ENCODE data around the gene KMT2C.

The KMT2C gene

DNA sequence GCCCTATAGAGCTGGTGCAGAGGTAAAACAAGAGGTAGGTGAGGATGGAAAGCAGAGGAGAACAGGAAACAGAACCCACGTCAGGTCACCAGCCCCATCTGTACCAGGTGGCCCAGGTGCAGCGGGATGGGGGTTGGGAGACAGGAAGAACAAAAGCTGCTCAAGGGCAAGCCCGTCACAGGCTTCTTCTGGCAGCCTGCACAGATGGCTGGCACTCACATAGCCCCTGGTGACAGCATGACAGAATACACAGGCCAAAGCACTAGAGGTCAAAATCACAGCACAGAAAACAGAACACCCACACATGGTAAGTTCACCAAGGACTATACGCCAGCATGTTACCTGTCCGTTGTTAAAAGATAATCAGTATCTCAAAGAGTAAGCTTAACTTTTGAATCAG is 283.5 kb downstream of the KMT2C start:
- TF ChIP-seq SPI1 (IDR thresholded peaks at IDR 0.05; ENCODE audit: low read depth, low read length), result no peak
- no peak for TF ChIP-seq POU2F2 (IDR thresholded peaks at IDR 0.05; ENCODE audit: low read depth, low read length)
- TF ChIP-seq POLR2A (IDR thresholded peaks at IDR 0.05; ENCODE audit: low read depth, low read length), result no peak
- no peak for TF ChIP-seq TAF1 (IDR thresholded peaks at IDR 0.05; ENCODE audit: low read depth, low read length)
- FAIRE-seq, result no peak

DNA sequence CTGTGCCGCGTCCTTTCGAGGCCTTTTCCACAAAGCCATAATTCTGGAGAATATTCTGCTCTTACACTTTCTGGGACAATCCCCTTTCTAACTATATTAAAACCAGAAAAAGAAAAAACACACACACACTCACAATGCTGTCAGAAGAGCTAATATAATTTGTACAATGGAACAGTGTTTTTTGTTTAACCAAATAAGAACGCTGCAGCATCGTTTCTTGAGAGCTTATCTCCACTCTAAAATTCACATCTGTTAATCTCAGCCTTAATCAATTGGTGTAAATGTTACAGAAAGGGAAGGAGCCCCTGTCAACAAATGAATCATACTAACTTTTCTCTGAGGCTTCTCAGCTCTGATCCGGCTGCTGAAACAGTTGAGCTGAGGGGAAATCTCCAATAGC is 286.4 kb downstream of the KMT2C start:
- FAIRE-seq, result no peak
- no peak for TF ChIP-seq POLR2AphosphoS5 (IDR thresholded peaks at IDR 0.05; ENCODE audit: low read depth, low read length)
- TF ChIP-seq TAF1 (IDR thresholded peaks at IDR 0.05; ENCODE audit: low read depth, low read length), result no peak
- no peak for TF ChIP-seq POLR2A (IDR thresholded peaks at IDR 0.05; ENCODE audit: low read depth, low read length)
- TF ChIP-seq SPI1 (IDR thresholded peaks at IDR 0.05; ENCODE audit: low read depth, low read length), result no peak
- no peak for TF ChIP-seq POU2F2 (IDR thresholded peaks at IDR 0.05; ENCODE audit: low read depth, low read length)
- no peak for TF ChIP-seq PAX5 (IDR thresholded peaks at IDR 0.05; ENCODE audit: insufficient read depth, low read length, severe bottlenecking)
- DNase-seq (ENCODE audit: insufficient read length, low spot score), result no peak

More for the DNA sequence above, 283.5 kb downstream of the KMT2C start:
- no peak for DNase-seq (ENCODE audit: insufficient read length, low spot score)

DNA sequence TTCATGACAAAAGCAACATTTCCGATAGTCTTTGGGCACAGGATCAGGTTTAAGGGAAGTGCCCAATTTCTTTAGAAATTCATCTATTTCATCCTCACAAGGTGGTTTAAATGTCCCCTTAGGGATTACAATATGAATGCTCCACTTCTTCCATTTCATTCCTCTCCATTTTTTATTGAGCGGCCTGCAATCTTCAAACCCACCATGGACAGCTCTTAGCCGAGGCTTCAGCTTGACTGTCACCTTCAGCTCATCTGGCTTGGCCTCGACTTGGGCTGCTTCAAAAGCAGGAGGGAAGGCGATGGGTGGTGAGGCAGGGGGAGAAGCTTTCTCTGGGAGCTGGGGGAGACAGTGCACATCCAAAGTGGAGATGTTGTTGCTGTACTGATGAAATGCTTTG is 287.1 kb downstream of the KMT2C start:
- no peak for TF ChIP-seq POU2F2 (IDR thresholded peaks at IDR 0.05; ENCODE audit: low read depth, low read length)
- no peak for TF ChIP-seq SPI1 (IDR thresholded peaks at IDR 0.05; ENCODE audit: low read depth, low read length)
- TF ChIP-seq TAF1 (IDR thresholded peaks at IDR 0.05; ENCODE audit: low read depth, low read length), result no peak
- no peak for TF ChIP-seq POLR2A (IDR thresholded peaks at IDR 0.05; ENCODE audit: low read depth, low read length)
- no peak for FAIRE-seq
- DNase-seq (ENCODE audit: insufficient read length, low spot score), result no peak

DNA sequence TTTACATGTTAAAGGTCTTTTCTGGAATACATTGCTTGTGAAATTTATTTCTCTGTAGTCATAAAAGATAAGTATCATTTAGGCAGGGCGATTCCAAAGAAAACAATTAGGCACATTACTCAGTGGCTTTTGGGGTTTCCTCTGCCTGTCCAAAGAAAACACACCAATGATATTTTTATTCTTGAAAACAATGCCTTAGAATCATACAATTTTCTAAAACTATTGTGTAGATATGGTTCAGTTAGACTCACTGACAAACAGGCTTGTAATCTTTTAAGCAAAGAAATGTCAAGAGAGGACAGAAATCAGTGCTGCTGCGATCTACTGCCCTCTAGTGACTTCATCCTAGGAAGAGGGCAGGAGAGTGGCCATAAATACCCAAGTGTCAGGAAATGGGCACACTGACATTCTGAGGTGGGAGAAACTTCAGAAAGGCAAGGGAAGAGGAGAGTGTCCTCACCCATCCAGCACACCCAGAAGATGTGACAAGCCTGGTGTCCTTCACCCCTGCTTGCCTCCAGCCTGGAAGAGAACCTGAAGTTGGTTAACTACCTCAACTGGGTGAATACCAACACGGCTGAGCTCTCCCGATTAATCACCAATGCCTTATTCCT is 289.8 kb downstream of the KMT2C start:
- FAIRE-seq, result peak; percentile 76
- DNase-seq (ENCODE audit: insufficient read length, low spot score), result no peak
- TF ChIP-seq POU2F2 (IDR thresholded peaks at IDR 0.05; ENCODE audit: low read depth, low read length) (no peak), POLR2AphosphoS5 (IDR thresholded peaks at IDR 0.05; ENCODE audit: low read depth, low read length) (no peak), TAF1 (IDR thresholded peaks at IDR 0.05; ENCODE audit: low read depth, low read length) (no peak), POLR2A (IDR thresholded peaks at IDR 0.05; ENCODE audit: low read depth, low read length) (no peak), SPI1 (IDR thresholded peaks at IDR 0.05; ENCODE audit: low read depth, low read length) (no peak), PAX5 (IDR thresholded peaks at IDR 0.05; ENCODE audit: insufficient read depth, low read length, severe bottlenecking) (no peak)

DNA sequence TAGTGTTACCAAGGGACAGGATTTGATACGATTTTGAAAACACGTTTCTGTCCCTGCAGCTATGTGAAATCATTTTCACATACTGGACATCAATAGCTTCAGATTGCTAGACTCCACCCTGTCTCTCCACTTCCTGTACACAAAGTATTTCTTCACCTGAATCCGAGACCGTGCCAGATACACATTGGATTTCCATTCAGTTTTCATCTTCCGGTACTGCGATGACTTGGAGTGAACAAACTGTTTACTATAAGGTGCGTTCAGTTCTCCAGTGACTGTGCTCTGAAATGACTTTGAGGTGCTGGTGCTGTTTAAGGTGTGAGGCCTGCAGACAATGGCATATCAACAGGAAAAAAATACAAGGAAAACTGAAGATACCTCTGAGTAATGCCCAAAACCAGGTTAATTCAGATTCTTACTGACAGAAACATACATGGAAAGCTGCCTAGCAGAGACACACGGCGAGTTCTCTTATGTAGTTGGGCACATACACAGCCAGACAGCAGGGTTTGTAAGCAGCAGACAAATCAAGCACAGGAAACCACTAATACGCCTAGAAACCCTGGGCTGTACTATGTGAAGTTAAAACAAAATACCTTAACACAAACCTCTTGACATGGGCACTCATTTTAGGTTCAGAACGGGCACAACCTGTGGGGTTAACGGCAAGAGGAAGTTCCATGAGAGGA is 291.1 kb downstream of the KMT2C start:
- FAIRE-seq, result no peak
- TF ChIP-seq SPI1 (IDR thresholded peaks at IDR 0.05; ENCODE audit: low read depth, low read length) (no peak), TAF1 (IDR thresholded peaks at IDR 0.05; ENCODE audit: low read depth, low read length) (no peak), POLR2AphosphoS5 (IDR thresholded peaks at IDR 0.05; ENCODE audit: low read depth, low read length) (no peak), POU2F2 (IDR thresholded peaks at IDR 0.05; ENCODE audit: low read depth, low read length) (no peak), PAX5 (IDR thresholded peaks at IDR 0.05; ENCODE audit: insufficient read depth, low read length, severe bottlenecking) (no peak), POLR2A (IDR thresholded peaks at IDR 0.05; ENCODE audit: low read depth, low read length) (no peak)
- no peak for DNase-seq (ENCODE audit: insufficient read length, low spot score)

DNA sequence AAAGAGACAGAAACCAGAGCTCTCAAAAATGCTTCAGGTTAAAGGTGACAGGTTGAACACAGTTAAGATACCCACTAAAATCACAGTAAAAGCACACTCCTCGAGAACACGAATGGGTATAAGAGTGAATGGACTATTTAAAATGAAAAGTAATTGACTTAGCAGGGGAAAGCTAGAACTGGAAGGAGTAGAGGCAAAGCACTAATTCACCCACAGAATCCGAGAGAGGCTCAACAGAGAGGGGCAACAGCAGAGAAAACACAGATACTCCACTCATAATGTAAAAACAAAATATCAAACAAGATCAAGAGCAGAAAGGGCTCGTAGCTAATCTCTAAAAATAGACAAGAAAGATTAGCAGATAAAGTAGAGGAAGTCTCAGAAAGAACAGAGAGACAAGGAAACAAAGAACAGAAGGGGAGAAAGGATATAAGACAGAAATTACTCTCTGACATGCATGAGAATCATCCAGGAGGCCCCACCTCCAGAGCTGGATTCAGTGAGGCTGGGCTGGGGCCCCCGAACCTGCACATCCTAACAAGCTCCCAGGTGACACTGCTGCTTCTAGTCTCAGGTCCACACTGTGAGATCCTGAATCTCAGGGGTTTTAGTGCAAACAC is 292.7 kb downstream of the KMT2C start:
- DNase-seq (ENCODE audit: insufficient read length, low spot score), result no peak
- FAIRE-seq, result no peak
- TF ChIP-seq POU2F2 (IDR thresholded peaks at IDR 0.05; ENCODE audit: low read depth, low read length) (no peak), TAF1 (IDR thresholded peaks at IDR 0.05; ENCODE audit: low read depth, low read length) (no peak), POLR2A (IDR thresholded peaks at IDR 0.05; ENCODE audit: low read depth, low read length) (no peak), SPI1 (IDR thresholded peaks at IDR 0.05; ENCODE audit: low read depth, low read length) (no peak), POLR2AphosphoS5 (IDR thresholded peaks at IDR 0.05; ENCODE audit: low read depth, low read length) (no peak), PAX5 (IDR thresholded peaks at IDR 0.05; ENCODE audit: insufficient read depth, low read length, severe bottlenecking) (no peak)

DNA sequence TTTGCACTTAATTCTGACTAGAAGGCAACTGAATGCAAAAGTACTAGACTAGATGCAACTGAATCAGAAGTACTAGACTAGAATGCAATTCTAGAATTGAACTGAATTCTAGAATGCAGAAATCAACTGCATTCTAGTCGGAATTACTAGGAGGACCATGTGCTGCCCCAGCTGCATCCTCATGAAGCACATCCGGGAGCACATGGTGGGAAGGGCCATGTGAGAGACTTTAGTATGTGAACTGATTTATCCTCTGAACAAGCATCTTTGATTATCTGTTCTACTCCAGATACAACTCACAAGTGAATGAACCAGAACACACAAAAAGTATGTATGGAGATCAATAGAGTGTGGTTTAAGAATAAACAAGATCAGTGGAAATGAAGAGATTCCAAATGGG is 295.2 kb downstream of the KMT2C start:
- no peak for FAIRE-seq
- TF ChIP-seq POU2F2 (IDR thresholded peaks at IDR 0.05; ENCODE audit: low read depth, low read length) (no peak), SPI1 (IDR thresholded peaks at IDR 0.05; ENCODE audit: low read depth, low read length) (no peak), TAF1 (IDR thresholded peaks at IDR 0.05; ENCODE audit: low read depth, low read length) (no peak), PAX5 (IDR thresholded peaks at IDR 0.05; ENCODE audit: insufficient read depth, low read length, severe bottlenecking) (no peak)
- DNase-seq (ENCODE audit: insufficient read length, low spot score), result no peak

DNA sequence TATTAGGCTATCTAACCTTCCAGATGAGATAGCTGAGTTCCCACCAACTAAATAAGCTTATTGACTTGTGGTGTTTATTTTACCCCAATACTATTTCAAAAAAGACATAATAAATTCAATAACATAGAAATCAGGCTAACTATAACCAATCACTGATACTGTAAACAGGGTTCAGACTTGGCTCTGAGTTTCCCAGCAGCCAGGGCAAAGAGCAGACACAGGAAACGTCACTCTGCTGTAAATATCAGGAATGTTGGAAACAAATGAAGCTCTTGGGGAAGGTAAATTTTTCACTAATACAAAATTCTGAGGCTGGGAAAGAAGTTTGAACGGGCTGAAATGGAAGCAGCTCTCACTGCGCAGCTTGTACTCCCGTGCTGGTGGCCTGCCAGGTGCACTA is 295.7 kb downstream of the KMT2C start:
- no peak for DNase-seq (ENCODE audit: insufficient read length, low spot score)
- FAIRE-seq, result no peak
- no peak for TF ChIP-seq TAF1 (IDR thresholded peaks at IDR 0.05; ENCODE audit: low read depth, low read length)
- no peak for TF ChIP-seq POLR2AphosphoS5 (IDR thresholded peaks at IDR 0.05; ENCODE audit: low read depth, low read length)
- no peak for TF ChIP-seq POU2F2 (IDR thresholded peaks at IDR 0.05; ENCODE audit: low read depth, low read length)

DNA sequence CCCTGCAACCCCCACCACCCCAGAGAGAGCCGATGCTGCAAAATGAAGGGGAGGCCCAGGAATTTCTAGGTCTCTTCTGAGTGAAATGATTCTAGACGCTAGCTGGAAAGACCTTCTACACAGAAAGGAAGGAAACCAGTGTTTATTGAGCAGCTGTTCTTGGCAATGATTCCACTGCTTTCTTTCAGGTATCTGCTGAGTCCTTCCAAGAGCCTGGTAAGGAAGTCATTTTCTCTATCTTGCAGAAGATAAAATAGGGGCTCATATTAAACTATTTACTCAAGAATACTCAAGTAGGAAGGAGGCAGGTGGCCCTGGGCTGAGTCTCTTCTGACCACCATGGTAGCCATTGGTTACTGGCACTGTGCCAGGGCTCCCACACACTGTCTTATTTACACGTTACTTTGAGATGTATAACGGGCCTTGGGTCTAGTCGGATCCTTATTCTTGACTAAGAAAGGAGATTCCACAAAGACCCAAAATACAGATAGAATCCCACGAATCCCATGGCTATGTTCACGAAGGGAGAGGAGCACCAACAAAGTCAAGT is 298.3 kb downstream of the KMT2C start:
- TF ChIP-seq POU2F2 (IDR thresholded peaks at IDR 0.05; ENCODE audit: low read depth, low read length) (no peak), TAF1 (IDR thresholded peaks at IDR 0.05; ENCODE audit: low read depth, low read length) (no peak), POLR2AphosphoS5 (IDR thresholded peaks at IDR 0.05; ENCODE audit: low read depth, low read length) (no peak), POLR2A (IDR thresholded peaks at IDR 0.05; ENCODE audit: low read depth, low read length) (no peak)
- FAIRE-seq, result no peak
- DNase-seq (ENCODE audit: insufficient read length, low spot score), result no peak

DNA sequence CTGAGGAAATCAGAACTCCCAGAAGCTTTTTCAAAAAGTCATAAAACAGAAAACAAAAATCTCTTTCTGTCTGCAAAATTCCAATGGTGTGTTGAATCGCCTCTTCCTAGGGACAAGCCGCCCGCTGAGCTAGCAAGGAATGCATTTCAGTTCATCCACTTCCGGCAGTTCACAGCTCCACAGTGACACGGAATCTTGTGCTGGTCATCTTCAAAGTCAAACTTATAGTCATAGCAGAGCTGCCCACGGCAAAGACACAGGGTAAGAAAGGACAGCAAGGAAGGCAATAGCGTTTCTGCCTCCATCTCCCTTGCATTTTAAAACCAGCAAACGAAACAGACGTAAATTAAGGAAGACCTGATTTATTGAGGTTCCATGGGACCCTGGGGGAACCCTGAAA is 299.1 kb downstream of the KMT2C start:
- TF ChIP-seq POU2F2 (IDR thresholded peaks at IDR 0.05; ENCODE audit: low read depth, low read length), result no peak
- TF ChIP-seq POLR2A (IDR thresholded peaks at IDR 0.05; ENCODE audit: low read depth, low read length), result no peak
- DNase-seq (ENCODE audit: insufficient read length, low spot score) (no peak), FAIRE-seq (no peak)

Measured in GM12891 (cell line).